DOHH2 (cell line): Measurements from ENCODE around the gene IFT43.

Experiments
- H3F3A ChIP-seq: fragments of 200-600 bp; sonication (generic), shearing (Covaris generic); 2 replicates; pipeline ENCODE4 v1.6.0; 2016; ENCODE audit warnings: antibody characterized with exemption, mild to moderate bottlenecking; ENCODE audit not compliant: control insufficient read depth, insufficient read depth
- H3K27ac ChIP-seq: fragments of 200-600 bp; sonication (generic); 2 replicates; pipeline ENCODE4 v1.5.1; 2014; ENCODE audit warnings: low read depth, mild to moderate bottlenecking, low read length, moderate library complexity
- H3K27me3 ChIP-seq: fragments of 200-600 bp; sonication (generic); 2 replicates; pipeline ENCODE4 v1.6.1; 2014; ENCODE audit warnings: mild to moderate bottlenecking, low read length, mixed read lengths; ENCODE audit not compliant: control insufficient read depth
- H3K36me3 ChIP-seq: fragments of 200-600 bp; sonication (generic); 2 replicates; pipeline ENCODE4 v1.6.1; 2014; ENCODE audit warnings: mild to moderate bottlenecking, low read length, moderate library complexity, mixed read lengths; ENCODE audit not compliant: control insufficient read depth
- H3K4me1 ChIP-seq: fragments of 200-600 bp; sonication (generic); 2 replicates; pipeline ENCODE4 v1.6.1; 2014; ENCODE audit warnings: mild to moderate bottlenecking, low read length, mixed read lengths; ENCODE audit not compliant: control insufficient read depth
- H3K4me2 ChIP-seq: fragments of 200-600 bp; sonication (generic); 2 replicates; pipeline ENCODE4 v1.6.0; 2014; ENCODE audit warnings: mild to moderate bottlenecking, low read length, moderate library complexity
- H3K4me3 ChIP-seq: fragments of 200-600 bp; sonication (generic); 2 replicates; pipeline ENCODE4 v1.5.1; 2014; ENCODE audit warnings: mild to moderate bottlenecking, low read length, mixed read lengths
- H3K79me2 ChIP-seq: fragments of 200-600 bp; sonication (generic); 2 replicates; pipeline ENCODE4 v1.6.1; 2014; ENCODE audit warnings: mild to moderate bottlenecking, low read length, mixed read lengths; ENCODE audit not compliant: control insufficient read depth
- H3K9me2 ChIP-seq: fragments of 200-600 bp; sonication (generic); replicated peaks from 2 replicates; pipeline ENCODE4 v1.6.1; 2014; ENCODE audit warnings: mild to moderate bottlenecking, low read length, mixed read lengths; ENCODE audit not compliant: control insufficient read depth
- H3K9me3 ChIP-seq: fragments of 200-600 bp; sonication (generic); 2 replicates; pipeline ENCODE4 v1.6.1; 2014; ENCODE audit warnings: antibody characterized with exemption, low read length, mixed read lengths; ENCODE audit not compliant: control insufficient read depth, insufficient read depth
- H4K20me1 ChIP-seq: fragments of 200-600 bp; sonication (generic); 2 replicates; pipeline ENCODE4 v1.6.0; 2014; ENCODE audit warnings: low read depth, mild to moderate bottlenecking, antibody characterized with exemption, low read length, moderate library complexity; ENCODE audit not compliant: control insufficient read depth, insufficient read depth
- EZH2phosphoT487 ChIP-seq: fragments of 200-600 bp; sonication (generic); IDR thresholded peaks from 2 replicates; pipeline ENCODE4 v1.6.1; 2017; ENCODE audit warnings: borderline replicate concordance, mild to moderate bottlenecking, antibody characterized with exemption, low read length, moderate library complexity, mixed read lengths
- TF ChIP-seq, protein P1 (sequence below): fragments of 200-600 bp; sonication (generic); IDR thresholded peaks from one replicate; pipeline ENCODE4 v1.5.1; 2014; ENCODE audit warnings: antibody characterized with exemption, mild to moderate bottlenecking, low read depth, low read length; ENCODE audit not compliant: poor library complexity, severe bottlenecking

The IFT43 gene

DNA sequence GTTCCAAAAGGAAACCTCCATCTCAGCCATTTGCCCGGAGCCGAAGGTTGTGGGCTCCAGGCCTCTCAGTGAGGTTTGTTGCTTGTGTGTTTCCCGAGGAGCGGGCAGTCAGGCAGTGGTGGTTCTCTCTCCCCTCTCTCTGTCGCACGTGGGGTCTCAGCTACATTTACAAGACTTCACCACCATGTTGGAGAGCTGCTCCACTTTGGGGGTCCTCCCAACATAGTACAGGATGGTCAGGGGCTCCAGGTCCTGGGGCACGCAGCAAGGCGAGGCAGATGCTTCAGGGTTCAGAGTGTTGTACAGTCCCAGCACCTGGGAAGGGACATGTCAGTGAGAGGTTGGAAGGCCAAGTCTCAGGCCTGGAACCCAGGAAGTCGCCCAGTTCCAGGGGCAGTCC lies 26.5 kb upstream of the IFT43 start:
- Histone ChIP-seq H3K79me2 (no peaks in the 10 kb centered on the region), H3K36me3 (no peaks in the 10 kb centered on the region), H3K4me2 (peak overlapping the region; percentile 56; the same call in 1 of the 2 replicates), H3K9me3 (no peaks in the 10 kb centered on the region), H3K27me3 (no peaks in the 10 kb centered on the region), H3K4me3 (no peak overlapping the region), H3F3A (no peaks in the 10 kb centered on the region), H3K4me1 (peaks cover 32% of the 10 kb centered on the region), H4K20me1 (no peaks in the 10 kb centered on the region), H3K9me2 (no peaks in the 10 kb centered on the region), H3K27ac (no peak overlapping the region)
- no peak for TF ChIP-seq EZH2phosphoT487
- TF ChIP-seq, protein P1, sequence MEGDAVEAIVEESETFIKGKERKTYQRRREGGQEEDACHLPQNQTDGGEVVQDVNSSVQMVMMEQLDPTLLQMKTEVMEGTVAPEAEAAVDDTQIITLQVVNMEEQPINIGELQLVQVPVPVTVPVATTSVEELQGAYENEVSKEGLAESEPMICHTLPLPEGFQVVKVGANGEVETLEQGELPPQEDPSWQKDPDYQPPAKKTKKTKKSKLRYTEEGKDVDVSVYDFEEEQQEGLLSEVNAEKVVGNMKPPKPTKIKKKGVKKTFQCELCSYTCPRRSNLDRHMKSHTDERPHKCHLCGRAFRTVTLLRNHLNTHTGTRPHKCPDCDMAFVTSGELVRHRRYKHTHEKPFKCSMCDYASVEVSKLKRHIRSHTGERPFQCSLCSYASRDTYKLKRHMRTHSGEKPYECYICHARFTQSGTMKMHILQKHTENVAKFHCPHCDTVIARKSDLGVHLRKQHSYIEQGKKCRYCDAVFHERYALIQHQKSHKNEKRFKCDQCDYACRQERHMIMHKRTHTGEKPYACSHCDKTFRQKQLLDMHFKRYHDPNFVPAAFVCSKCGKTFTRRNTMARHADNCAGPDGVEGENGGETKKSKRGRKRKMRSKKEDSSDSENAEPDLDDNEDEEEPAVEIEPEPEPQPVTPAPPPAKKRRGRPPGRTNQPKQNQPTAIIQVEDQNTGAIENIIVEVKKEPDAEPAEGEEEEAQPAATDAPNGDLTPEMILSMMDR, result no peak

DNA sequence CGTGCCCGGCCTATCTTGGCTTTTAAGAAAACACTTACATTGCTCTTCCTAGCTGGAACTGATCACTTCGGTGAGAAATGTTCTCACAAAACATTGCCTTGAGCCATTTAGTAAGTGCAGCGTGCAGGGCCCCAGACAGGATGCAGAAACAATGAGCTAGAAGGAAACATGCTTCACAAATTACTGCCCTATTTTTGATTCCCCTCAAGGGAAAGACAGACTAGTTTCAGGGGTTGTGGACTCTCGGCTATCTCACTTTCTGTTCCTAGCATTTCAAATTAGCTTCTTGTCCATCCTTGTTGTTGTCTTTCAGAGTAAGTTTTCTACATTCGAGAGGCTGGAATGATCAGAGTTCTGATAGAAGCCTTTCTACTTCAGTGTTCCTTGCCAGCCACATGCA lies 25.3 kb upstream of the IFT43 start:
- Histone ChIP-seq H3K27ac (peak overlapping the region; percentile 76), H4K20me1 (no peaks in the 10 kb centered on the region), H3K9me2 (no peaks in the 10 kb centered on the region), H3K36me3 (no peaks in the 10 kb centered on the region), H3F3A (no peaks in the 10 kb centered on the region), H3K79me2 (no peaks in the 10 kb centered on the region), H3K27me3 (no peaks in the 10 kb centered on the region), H3K9me3 (no peaks in the 10 kb centered on the region), H3K4me2 (peak overlapping the region; percentile 56), H3K4me1 (peaks cover 32% of the 10 kb centered on the region), H3K4me3 (peak overlapping the region; percentile 50)
- TF ChIP-seq, protein P1, result no peak
- TF ChIP-seq EZH2phosphoT487, result no peak

DNA sequence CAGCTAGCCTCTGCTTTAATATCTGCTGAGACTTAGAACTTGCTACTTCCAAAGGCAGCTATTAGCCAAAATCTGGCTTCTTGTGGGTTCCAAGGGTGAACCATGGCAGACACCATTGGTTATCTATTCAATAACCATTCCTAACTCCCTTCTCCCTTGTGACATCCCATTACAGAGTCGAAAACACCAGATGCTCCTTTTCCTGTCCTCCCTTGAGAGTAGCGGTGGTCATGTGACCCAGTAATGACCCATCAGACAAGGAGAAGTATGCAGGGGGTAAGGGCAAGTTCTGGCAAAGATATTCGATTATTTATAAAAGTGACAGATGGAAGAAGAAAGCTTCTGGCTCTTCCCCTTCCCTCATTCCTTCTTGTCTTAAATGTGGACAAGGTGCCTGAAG lies 23.9 kb upstream of the IFT43 start:
- Histone ChIP-seq H3K4me1 (peaks cover 32% of the 10 kb centered on the region), H4K20me1 (no peaks in the 10 kb centered on the region), H3K27ac (no peak overlapping the region), H3K79me2 (no peaks in the 10 kb centered on the region), H3K4me3 (no peak overlapping the region), H3K9me2 (no peaks in the 10 kb centered on the region), H3K9me3 (no peaks in the 10 kb centered on the region), H3K4me2 (no peak overlapping the region), H3K27me3 (no peaks in the 10 kb centered on the region), H3K36me3 (no peaks in the 10 kb centered on the region), H3F3A (no peaks in the 10 kb centered on the region)
- TF ChIP-seq EZH2phosphoT487, result no peak
- TF ChIP-seq, protein P1, result no peak

DNA sequence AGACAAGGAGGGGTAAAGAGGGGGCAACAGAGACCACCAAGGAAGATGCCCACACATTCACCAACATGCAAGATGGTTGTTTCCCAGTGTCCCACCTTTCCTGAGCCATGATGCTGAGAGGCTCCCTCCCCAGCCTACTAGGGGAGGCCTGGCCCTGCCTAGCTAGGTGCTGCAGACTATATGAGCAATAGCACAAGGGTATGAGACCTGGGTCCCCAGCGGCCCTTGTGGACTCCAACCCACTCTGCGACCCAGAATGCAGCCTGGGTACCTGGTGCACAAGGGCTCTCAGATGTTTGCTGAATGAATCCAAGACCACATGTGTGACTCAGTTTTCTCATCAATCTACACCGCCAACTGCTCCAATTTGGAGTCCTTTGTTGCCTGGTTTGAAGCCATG lies 17.7 kb upstream of the IFT43 start:
- H3K36me3 ChIP-seq, result no peaks in the 10 kb centered on the region
- H3K4me2 ChIP-seq, result no peak overlapping the region
- no peaks in the 10 kb centered on the region for H3K27me3 ChIP-seq
- H3K4me3 ChIP-seq, result no peak overlapping the region
- H3F3A ChIP-seq, result no peaks in the 10 kb centered on the region
- H3K4me1 ChIP-seq, result peaks cover 5% of the 10 kb centered on the region
- TF ChIP-seq, protein P1, result no peak
- TF ChIP-seq EZH2phosphoT487, result no peak
- H3K79me2 ChIP-seq, result no peaks in the 10 kb centered on the region
- H3K9me3 ChIP-seq, result no peaks in the 10 kb centered on the region
- H3K27ac ChIP-seq, result no peak overlapping the region
- no peaks in the 10 kb centered on the region for H4K20me1 ChIP-seq
- H3K9me2 ChIP-seq, result no peaks in the 10 kb centered on the region
